Cardiac muscle cell (in vitro differentiated cells and primary cell): ENCODE results near the gene BPI. TPM values are rescaled to one million over a fixed set of nuclear protein-coding genes. Genes with fewer than 3 reads are reported as not detected.
A peak's percentile ranks its signal among the peaks of the same experiment; 100 is the strongest.

Experiments used
- DNase-seq, 2 donors: peaks; one replicate each; pipeline versions ENCODE4 v3.0.0 to v3.0.0-alpha.2; 2010 to 2017; ENCODE audit warnings: low read depth in 1 of 2, low spot score in 1 of 2
- H3K27ac ChIP-seq: fragments of 200-600 bp; sonication (generic); 2 replicates; pipeline ENCODE4 v1.5.1; 2016
- H3K27me3 ChIP-seq: fragments of 200-600 bp; sonication (generic); 2 replicates; pipeline ENCODE4 v1.6.0; 2016; ENCODE audit warnings: control low read depth
- H3K36me3 ChIP-seq: fragments of 200-600 bp; sonication (generic); 2 replicates; pipeline ENCODE4 v1.5.1; 2016; ENCODE audit warnings: control low read depth
- H3K4me1 ChIP-seq: fragments of 200-600 bp; sonication (generic); 2 replicates; pipeline ENCODE4 v1.8.1; 2017; ENCODE audit warnings: low read depth, mild to moderate bottlenecking, mixed run types
- H3K4me3 ChIP-seq: fragments of 200-600 bp; sonication (generic); 2 replicates; pipeline ENCODE4 v1.5.1; 2016; ENCODE audit warnings: mild to moderate bottlenecking
- H3K9me3 ChIP-seq: fragments of 200-600 bp; sonication (generic); 2 replicates; pipeline ENCODE4 v1.5.1; 2017; ENCODE audit warnings: low read depth, mild to moderate bottlenecking, control low read depth
- CTCF ChIP-seq: IDR thresholded peaks from 2 replicates; pipeline ENCODE4 v1.5.1; 2012; ENCODE audit warnings: low read depth, mild to moderate bottlenecking, low read length
- polyA plus RNA-seq: library from polyadenylated mRNA; unstranded; fragments of >200 nt; fragmentation: Nextera tagmentation; extraction: Ambion mirVana; gene quantifications from 2 replicates; pipeline ENCODE4 v1.2.1, GENCODE V29; 2016
- total RNA-seq: library from RNA; depleted of rRNA; stranded (reverse); fragments of >200 nt; gene quantifications from 2 replicates; pipeline ENCODE4 v1.2.3, GENCODE V29; 2016

The BPI gene
- total and polyA plus RNA-seq, 2 experiments from 2014 or later = not detected

DNA sequence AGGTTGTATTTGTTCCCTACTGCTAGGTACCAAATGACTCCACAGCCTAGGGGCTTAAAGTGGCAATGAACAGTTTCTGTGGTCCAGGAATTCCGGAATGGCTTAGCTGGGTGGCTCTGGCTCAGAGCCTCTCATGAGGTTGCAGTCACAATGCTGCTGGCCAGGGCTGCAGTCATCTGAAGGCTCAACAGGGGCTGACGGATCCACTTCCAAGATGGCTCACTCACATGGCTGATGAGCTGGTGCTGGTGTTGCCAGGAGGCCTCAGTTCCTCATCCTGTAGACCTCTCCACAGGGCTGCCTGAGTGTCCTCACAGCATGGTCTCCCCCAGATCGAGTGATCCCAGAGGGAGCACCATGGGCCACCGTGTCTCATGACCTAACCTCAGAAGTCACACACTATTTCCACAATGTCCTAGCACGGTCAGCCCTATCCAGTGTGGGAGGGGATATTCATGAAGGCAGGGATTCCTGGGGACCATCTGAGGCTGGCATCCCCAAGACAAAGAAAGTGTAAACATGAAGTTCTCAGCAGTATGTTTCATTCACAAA lies 19.0 kb upstream of the BPI start:
- Histone ChIP-seq H3K27ac (no peak overlapping the region), H3K4me1 (no peaks in the 10 kb centered on the region), H3K4me3 (no peak overlapping the region), H3K27me3 (no peaks in the 10 kb centered on the region), H3K9me3 (no peaks in the 10 kb centered on the region), H3K36me3 (no peaks in the 10 kb centered on the region)
- TF ChIP-seq CTCF = no peak
- no peak for DNase-seq

GRCh38 chr20:38286586-38287531 lies 17.1 kb upstream of the BPI start:
- peak in 1 of 2 donors; percentile 76 for DNase-seq
- Histone ChIP-seq H3K4me1 (no peaks in the 10 kb centered on the region), H3K27me3 (no peaks in the 10 kb centered on the region), H3K4me3 (no peak overlapping the region), H3K27ac (no peak overlapping the region), H3K9me3 (no peaks in the 10 kb centered on the region), H3K36me3 (no peaks in the 10 kb centered on the region)
- no peak for TF ChIP-seq CTCF

DNA sequence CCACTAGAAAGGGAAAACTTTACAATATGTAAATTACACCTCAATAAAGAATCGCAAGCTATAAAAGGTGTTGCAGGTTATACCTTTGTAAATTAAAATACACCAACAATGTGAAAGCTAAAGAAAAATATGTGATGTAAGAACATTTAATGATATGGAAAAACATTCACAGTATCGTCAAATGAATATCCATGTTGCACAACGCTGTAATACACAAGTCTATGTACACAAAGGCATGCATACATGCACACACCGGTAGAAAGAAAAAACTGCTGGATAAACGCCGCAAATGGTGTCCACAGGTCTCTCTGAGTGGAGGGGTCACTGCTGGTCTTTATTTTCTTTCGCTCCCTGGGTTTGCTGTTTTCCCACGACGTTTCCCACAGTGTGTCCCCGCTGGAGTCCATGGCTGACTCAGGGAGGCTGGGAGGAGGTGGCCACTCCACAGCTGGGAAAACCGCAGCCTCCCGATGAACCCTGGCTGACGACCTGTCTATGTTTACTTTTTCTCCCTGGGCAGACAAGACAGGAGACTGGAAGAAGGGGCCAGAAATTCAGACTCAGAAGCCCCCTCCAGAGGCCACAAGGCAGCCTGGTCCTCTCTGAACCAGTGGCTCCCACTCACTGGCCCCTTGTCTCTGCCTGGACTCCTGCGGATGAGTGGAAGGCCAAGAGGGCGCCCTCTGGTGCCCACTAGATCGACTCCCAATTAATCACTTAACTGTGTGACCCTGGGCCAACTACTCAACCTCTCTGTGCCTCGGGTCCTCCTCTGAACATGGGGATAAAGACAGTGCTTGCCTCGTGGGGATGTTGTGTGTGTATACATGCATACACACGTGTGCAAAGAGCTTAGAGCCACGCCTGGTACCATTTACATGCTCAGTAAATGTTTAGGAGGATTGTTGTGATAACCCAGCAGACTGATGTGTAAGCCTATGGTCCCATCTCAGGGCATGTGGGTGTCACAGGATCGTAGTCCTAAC lies 12.8 kb upstream of the BPI start:
- Histone ChIP-seq H3K27me3 (no peaks in the 10 kb centered on the region), H3K27ac (no peak overlapping the region), H3K36me3 (no peaks in the 10 kb centered on the region), H3K4me3 (no peak overlapping the region), H3K4me1 (no peaks in the 10 kb centered on the region), H3K9me3 (no peaks in the 10 kb centered on the region)
- TF ChIP-seq CTCF = peak; percentile 63
- DNase-seq = peak in 1 of 2 donors; percentile 88

DNA sequence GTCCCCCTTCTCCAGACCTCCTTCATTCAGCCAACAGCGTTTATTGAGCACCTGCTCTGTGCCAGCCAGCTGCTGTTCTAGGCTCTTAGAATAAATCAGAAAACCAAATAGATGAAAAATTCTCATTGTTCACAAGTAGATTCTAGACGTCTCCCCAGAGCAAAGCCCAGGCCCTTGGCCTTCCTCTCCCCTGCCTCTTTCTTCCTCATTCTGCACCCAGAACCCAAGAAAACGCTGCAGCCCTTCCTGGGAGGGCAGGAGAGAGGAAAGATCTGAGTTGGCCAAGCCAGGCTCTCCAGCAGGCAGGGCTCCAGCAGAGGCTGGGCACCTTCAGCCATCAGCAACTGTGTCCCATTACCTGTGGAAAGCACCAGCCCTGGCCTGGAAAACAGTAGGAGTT lies 12.0 kb upstream of the BPI start:
- Histone ChIP-seq H3K27me3 (no peaks in the 10 kb centered on the region), H3K9me3 (no peaks in the 10 kb centered on the region), H3K27ac (no peak overlapping the region), H3K4me3 (no peak overlapping the region), H3K36me3 (no peaks in the 10 kb centered on the region), H3K4me1 (no peaks in the 10 kb centered on the region)
- no peak for TF ChIP-seq CTCF
- no peak for DNase-seq

DNA sequence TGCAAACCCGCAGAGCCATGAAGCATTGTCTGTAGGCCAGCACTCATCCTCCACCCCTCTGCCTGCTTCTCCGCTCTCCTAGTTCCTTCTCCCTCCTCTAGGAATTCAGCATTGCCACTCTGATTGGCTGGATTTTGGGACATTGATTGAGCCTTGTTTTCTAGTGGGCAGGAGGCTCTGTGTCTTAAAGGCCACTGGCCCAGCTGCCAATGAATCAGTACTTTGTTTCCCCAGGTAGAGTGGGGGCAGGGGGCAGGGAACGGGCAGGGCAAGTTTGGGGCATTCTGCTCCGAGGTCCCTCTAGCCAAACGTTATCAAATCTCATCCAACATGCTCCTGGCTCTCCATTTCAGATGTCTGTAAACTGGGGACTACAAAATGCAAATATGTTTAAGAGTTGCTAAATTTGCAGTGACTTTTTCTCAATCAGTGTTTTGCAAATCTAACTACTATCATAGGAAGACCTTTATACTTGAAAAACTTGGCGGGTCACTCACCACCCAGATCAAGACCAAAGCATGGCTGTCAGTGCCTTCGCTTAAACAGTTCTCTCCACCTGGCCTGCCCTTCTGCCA lies 10.4 kb upstream of the BPI start:
- Histone ChIP-seq H3K9me3 (no peaks in the 10 kb centered on the region), H3K4me1 (no peaks in the 10 kb centered on the region), H3K27ac (no peak overlapping the region), H3K27me3 (no peaks in the 10 kb centered on the region), H3K4me3 (no peak overlapping the region), H3K36me3 (no peaks in the 10 kb centered on the region)
- peak in 1 of 2 donors; percentile 16 for DNase-seq
- TF ChIP-seq CTCF = no peak
